Femur (tissue), 1 donor: Measurements from ENCODE around the gene INSYN2B.

Experiments
- DNase-seq: peaks from one replicate; pipeline ENCODE4 v3.0.0-alpha.2; 2017

INSYN2B gene

DNA sequence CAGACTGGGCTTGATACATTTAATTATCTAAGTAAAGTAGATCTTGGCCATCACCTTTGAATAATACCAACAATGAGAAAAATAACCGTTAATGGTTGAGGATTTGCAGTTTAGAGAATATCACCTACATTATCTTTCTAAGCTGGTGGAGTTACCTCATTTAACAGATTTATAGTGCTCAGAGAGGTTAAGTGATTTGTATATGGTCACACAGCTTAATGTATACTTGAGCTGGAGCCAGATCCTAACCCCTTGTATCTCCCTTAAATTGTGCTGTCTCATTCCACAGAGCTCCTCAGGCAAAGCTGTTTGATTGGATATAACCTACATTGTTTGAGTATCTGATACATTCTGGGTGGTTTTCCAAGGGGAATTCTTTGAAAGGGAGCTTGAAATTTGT lies 57.8 kb downstream of the INSYN2B start:
- DNase-seq = no peak

DNA sequence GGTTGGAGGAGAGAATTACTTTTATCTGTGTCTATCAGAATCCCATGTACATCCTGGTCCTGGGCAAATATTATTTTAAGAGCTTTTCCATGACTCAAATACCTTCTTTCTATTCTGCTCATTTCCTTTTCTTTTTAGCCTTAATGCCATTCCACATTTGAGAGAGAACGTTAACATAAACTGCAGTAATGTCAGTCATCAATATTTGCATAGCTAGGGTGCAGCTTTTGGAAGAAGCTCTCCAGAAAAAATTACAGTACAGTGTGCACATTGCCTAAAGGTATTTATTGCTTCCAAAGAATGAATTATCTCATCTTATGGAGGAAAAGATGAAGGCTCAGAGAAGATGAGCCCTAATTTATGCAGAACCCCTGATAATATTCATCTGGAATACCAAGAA lies 58.3 kb downstream of the INSYN2B start:
- no peak for DNase-seq

DNA sequence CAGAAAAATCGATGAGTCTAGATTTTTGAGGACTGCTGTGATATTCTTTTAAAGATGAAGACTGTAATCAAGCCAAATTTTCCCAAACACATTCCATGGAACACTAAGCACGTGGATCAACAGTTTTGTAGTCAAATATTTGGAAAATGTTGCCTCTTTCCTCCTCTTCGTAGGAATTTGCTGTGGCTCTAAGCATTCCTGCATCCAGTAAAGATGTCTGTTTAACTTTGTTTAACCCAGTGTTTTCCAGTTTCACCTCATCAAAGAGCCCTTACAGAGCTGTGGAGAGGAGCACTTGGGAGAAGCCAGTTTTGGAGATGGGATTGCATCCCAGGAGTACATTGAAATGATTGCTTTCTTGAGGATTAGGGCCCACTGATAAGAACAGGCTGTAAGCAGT lies 58.9 kb downstream of the INSYN2B start:
- no peak for DNase-seq

DNA sequence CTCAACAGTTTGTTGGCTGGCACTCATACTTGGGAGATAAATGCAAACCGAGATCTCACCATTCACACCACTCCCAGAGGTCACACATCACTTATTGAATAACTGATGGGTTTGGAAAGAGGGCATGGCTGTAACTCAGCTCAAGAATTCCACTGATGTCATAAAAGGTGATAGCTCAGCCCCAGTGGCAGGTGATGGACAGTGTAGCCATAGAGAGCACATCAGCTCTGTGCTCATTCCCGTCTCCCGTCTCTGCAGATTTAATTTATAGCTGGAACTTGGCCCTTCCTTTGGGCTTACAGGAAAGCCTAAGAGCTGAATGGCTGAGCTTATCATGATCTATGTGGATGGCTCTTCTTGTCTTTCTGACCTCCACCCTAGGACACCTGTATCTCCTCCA lies 59.8 kb downstream of the INSYN2B start:
- DNase-seq = no peak

DNA sequence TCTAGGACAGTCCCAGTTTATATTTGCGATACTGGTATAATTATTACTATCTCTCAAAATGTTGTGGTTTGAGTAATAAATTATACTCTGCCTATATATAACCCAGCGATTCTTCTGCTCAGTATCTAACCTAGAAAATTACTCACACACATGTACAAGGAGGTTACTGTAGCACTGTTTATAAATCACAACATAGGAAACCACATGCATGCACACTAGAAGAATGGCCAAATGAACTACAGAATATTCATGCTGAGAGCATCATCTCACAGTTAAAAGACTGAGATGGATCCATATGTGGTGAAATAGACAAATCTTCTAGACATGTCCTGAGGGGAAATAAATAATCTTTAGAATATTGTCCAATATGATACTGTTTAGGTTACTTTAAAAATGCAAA lies 62.1 kb downstream of the INSYN2B start:
- DNase-seq = no peak

DNA sequence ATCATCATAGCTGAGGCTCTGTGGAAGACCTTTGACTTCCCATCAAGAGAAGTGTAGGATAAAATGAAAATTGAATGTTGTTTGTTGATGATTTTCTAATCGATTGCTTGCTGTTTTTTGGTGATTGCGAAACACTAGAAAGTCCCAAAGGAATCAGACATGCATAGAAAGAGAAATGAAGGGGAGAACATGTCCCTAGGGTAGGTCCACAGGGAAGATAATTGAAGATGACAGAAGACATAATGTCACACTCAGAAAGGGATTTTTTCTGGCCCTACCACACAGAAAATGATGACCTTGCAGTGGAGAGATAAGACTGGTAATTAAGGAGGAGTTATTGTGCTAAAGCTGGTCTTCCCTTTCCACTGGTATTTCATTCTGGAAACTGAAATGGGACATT lies 62.8 kb downstream of the INSYN2B start:
- DNase-seq = no peak

DNA sequence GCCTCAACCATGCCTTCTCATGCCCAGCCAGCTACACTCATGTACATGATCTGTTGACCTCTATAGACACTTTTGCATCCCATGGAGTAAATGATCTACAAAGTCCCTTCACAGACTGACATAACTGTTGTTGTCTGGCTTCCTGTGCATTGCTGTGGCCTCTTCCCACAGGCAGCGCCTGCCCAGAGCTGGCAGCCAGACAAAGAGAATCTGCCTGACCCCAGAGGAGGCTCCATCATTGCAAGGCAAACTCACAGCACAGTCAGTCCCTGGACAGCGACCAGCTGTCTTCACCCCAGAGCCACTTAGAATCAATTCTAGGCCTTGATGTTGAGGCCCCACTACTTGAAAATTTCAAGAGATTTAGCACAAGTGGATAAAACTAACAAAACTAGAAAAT lies 65.5 kb downstream of the INSYN2B start:
- DNase-seq = peak; percentile 75

DNA sequence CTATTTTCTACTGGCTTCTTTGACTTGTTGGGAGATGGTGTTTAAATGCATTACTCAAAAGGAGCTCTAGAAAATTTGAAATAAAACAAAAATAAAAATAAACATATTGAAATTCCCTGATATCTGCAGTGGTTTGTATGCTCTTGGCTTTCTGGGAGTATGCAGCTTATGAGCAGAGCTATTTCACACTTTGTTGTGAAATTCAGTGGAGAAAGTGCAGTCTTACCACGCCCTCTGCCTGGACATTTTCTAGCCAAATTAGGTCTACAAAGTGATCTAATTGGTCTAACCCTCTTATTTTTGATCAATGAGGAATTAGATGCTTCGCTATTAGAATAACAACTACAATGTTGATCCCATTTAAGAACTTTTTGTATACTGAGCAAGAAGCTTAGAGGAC lies 66.8 kb downstream of the INSYN2B start:
- DNase-seq = no peak

DNA sequence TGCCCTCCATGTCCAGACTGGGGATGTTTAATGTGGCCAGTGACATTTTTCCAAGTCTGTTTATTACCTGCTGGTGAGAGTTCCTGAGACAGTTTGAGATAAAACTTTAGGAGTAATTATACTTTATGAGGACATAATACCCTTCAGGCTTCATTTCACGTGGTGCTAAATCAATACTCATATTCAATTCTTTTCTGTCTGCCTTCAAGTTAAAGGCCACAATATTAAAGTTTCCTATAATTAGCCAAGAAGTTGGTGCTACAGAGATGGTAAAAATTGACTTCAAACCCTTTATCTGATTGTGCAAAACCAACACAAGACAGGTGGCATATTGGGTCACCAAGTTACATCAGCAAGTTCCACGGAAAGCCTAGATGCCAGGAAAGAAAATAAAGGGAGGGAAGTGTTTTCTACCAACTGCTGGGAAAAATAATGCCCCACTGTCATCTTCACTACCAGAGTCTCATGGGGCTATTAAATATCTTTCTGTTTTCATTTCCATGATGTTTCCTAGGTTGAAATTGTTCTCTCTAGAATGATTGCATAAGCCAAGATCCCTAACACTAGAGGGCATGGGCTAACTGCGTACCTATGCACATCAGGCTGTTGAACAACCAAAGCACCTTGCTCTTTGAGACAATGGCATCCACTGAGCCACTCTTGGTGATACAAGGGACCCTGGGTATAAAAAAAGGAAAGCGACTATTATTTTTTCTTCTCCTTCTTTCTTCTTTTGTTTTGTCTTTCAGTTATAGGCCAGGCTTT lies 68.7 kb downstream of the INSYN2B start:
- DNase-seq = no peak

DNA sequence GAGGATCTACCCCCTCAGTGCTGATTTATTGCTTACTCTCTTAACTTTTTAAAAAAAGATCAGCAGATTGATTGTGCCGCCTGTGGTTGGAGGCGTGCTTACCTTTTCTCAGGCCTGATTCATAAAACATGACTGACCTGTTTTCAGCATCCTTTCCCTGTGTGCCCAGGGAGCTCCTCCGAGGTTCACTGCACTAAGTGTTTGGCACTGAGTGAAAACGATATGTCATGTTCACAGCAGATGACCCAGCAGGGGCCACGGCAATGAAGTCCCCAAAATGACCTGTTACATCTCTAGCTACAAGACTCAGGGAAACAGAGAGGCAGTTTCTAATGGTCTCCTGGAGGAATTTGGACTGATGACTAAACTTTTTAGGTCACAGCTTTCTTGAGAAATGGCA lies 69.9 kb downstream of the INSYN2B start:
- no peak for DNase-seq

DNA sequence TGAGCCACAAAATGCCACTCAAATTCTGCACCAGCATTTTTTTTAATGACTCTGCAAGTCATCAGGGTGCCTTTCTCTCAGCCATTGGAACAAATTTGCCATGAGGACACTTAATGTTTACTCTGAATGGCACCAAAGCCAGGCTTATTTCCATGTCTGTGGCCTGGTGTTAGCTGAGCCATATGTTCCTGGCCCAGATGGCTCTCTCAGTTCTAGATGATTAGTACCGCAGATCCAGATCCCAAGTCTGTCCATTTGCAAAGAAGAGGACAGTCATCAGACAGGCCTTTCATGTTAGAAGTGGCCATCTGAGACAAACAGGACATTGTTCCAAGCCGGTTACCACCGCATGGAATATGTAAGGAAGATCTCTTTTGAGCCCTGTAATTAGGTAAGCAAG lies 70.3 kb downstream of the INSYN2B start:
- no peak for DNase-seq

DNA sequence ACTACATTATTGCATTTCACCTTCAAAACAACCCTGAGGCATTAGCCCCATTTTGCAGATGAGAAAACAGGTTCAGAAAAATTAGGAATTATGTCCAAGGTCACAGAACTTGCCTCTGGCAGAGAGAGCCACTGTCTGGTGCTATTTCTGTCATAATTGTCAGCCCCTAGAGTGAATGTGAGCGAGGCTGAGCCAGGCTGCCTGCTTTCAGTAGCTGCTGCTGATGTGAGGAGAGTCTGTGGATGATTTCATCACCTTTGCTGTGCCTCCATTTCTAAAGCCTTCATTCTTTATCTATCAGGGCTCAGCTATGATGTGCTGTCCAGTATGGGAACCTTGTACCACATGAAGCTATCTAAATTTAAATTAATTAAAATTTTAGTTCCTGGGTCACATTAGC lies 71.4 kb downstream of the INSYN2B start:
- no peak for DNase-seq

DNA sequence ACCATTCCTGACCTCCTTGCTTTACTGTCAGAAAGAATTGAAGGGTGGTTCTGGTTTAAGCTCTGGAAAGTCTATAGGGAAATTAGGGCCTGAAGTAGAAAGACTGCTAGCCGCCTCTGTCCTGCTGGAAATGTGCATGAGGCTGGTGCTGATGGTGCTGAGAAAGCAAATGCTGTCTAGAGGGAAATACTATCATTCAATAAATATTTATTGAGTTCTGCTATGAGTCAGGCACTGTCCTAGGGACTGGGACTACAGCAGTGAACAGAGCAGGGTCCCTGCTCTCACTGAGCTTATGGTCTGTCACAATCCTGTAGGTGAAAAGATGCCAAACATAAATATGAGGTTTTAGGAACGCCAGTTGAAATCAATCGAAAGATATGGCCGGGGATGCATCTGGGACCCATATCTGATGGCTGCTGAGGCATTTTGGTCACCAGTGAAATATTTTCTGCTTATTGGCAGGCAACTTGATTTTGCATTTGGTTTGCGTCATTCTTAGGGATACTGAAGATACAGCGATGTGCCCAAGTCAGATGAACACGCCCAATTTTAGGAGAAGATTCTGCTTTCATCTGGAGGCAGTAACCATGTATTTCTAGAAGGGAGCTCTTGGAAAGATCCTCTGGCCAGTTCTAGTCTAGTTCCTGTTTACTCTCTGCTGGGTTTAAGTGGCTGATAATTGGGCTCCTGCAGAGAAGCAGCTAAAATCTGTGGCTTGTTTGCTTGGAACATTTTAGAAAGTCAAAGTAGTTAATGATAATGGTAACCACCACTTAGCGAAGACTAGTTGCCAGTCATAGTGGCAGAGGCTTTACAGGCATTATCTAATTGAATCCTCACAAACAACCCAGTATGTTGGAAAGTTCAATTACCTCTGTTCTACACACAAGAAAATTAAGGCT lies 73.3 kb downstream of the INSYN2B start:
- DNase-seq = no peak

DNA sequence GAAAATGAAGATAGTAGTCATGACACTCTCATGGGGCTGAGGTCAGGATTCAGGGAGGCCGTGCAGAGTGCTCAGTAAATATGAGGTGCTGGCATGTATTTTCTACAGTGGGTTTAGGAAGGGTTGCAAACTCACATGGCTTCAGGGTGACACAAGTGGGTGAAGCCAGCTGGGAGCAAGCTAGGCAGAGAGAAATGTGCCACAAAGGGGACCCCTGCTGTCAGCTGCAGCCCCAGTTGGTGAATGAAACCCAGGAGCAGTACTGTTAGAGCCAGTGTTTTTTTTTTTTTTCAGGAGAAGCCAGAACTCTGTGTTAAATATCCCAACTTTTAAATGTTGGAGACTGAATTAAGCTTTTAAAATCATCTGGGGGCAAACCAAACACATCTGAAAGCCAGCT lies 75.3 kb downstream of the INSYN2B start:
- DNase-seq = no peak

DNA sequence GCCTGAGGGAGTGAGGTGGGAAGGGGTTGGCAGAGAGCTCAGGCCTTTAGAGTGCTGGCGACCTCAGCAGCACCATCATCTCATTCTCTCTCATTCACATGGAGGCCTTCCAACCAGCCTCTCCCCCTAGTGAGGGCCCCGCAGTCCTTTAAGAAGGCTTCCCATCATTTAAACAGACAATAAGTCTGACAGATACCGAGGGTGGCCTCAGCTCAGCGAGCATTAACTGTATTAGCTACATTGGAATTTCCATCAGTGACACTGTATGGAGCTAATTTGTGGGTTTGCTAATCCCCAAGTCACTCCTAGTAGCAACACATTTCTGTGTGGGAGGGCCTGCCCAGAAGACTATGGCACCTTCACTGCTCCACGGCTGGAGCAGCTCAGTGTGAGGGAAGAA lies 75.8 kb downstream of the INSYN2B start:
- DNase-seq = no peak

DNA sequence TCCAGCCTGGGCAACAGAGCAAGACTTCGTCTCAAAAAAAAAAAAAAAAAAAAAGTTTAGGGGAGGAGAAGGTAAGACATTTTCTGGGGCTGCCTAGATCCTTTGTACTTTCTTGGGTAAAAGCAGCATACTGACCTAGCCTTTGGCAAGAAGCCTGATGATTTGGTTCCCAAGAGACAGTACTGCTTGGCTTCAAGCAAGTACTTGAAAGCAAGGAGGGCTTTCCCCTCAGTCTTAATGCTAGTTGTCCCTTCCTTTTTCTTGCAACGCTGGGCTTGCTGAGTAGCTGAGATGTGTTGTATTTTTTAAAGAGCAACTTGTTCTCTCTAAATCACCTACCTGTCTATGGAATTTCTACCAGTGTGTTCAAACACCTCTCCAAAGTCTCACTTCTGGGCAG lies 76.2 kb downstream of the INSYN2B start:
- peak; percentile 46 for DNase-seq

DNA sequence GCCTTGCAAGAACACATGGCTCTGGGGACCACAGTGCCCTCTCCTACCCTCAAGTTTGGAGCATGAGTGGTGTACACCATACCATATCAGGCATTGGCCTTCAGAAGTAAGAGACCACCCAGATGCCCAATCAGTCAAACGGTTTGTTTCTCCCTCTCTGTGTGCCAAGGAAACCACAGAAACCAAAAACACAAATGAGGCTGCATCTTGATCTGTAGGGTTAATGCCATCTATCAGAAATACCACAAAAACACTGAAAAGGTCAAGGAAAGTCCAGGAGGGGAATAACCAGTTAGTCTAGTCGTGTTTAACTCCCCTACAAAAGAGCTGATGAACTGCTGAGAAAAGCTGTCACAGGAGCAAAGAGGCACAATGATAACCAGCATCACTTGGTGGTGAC lies 78.4 kb downstream of the INSYN2B start:
- DNase-seq = no peak

DNA sequence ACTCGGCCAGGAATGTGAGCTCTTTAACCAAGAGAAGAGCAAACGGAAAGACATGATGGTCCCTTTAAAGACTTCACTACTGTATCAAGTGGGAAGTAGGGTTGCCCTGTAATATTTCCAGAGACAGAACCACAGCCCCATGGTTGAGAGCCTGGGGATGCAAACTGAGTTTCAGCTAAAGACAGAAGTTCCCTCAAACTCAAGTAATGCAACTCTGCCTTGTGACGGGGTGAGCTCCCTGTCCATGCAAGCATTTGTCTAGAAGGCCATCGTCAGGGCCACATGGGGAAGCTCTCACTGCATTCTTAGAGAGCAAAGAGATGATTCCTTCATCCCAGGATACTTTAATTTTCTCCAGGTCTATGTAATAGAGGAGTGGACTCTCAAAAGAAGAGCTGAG lies 82.8 kb downstream of the INSYN2B start:
- no peak for DNase-seq

DNA sequence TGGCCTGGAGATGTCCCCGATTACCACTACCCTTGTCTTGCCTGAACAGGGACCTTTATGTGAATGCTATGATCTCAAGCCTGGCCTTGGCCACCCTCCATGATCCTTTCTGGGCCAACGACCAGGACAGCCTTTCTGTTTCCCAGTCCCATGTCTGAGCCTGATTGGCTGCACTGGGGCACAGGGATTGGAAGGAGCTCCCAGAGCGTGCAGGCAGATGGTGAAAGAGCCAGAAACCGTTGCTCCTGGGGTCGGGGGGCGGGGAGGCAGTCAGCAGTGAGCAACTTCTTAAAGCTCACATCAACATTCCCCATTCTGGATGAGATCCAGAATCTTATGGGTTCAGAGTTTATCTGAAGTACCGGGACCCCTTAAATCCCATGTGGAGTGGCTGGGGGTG lies 84.4 kb downstream of the INSYN2B start:
- no peak for DNase-seq

DNA sequence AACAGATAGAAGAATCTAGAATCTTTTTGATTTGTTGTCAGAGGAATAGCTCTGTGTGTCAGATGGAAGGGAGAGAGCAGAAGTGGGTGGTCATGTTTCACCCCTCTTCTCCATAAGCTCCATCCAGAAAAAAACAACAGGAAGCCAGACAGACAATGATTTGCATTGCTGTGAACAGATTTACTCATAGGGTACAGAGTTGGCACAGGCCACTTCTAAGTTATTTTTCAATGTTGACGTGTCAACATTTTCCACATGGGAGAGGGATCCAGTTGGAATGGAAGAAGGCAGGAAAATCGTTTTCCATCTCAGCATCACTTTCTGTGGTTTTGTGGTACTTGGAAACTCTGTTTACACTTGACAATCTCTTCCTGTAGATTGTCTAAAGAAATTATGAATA lies 86.7 kb downstream of the INSYN2B start:
- no peak for DNase-seq

DNA sequence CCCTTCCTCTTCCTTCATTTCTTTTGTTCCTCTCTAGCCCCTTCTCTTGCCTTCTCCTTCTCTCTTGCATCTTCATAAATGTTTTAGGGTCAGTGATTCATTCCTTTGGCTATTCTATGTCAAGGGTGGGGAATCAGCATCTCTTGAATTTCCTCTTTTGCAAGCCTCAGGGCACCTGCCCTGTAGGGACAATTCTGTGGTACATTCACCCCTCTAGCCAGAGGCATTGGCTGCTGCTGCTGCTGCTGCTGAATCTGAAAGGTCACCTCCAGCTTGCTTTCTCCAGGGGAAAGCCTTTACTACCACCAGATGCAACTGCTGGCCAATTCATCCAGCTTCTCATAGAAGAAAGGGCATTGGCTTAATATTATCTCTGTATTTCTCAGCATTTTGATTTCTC lies 87.3 kb downstream of the INSYN2B start:
- DNase-seq = no peak

DNA sequence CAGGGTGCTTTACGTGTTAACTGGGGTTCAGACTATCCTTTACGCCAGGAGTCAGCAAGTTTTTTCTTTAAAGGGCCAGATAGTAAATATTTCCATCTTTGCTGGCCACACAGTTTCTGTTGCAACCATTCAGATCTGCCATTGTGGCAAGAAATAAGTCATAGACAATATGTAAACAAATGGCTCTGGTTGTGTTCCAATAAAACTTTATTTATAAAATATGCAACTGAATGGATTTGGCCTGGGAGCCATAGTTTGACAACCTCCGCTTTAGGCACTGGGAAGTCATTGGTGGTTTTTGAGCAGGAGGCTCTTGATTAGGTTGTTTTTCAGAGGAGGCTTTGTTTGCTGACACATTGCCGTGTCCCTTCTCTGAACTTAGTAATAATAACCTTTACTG lies 90.7 kb downstream of the INSYN2B start:
- DNase-seq = no peak

DNA sequence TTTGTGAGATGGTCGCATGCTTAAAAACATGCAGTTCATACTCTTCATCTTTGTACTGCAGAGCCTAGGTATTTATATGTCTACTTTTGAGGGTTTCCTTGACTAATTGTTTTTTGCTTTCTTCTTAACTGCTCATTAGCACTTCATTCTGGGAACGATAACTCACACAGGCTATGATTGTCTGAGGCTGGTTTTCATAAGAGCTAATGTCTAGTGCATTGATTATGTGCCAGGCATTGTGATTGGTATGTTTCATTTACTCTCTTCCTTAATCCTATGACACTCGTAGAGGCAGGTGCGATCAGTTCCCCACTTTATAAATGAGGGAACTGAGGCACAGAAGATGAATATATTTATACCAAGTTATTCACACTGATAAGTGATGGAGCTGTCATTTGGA lies 93.6 kb downstream of the INSYN2B start:
- no peak for DNase-seq

DNA sequence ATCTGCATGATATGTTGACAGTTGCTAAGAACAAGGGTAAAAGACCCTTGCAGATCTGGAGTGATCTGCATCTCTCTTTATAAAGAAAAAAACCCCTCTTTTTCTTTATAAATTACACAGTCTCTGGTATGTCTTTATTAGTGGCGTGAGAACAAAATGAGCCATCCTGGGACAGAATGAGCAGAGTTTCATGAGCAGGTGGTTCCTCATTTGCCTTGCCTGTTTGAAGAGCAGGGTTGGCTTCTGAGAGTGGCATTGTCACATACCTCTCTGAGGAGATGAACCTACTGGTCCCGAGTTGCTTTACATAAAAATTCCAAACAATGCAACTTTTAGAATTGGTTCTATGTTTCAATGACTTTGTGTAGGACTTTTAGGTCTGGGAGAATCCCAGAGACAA lies 94.3 kb downstream of the INSYN2B start:
- no peak for DNase-seq
